ENCODE measurements around the gene KCNIP3.

KCNIP3 gene

GRCh38 chr2:95272781-95273180 is 24.4 kb upstream of the KCNIP3 start:
- intact Hi-C loops (cut with DNase I) = no loop called here

DNA sequence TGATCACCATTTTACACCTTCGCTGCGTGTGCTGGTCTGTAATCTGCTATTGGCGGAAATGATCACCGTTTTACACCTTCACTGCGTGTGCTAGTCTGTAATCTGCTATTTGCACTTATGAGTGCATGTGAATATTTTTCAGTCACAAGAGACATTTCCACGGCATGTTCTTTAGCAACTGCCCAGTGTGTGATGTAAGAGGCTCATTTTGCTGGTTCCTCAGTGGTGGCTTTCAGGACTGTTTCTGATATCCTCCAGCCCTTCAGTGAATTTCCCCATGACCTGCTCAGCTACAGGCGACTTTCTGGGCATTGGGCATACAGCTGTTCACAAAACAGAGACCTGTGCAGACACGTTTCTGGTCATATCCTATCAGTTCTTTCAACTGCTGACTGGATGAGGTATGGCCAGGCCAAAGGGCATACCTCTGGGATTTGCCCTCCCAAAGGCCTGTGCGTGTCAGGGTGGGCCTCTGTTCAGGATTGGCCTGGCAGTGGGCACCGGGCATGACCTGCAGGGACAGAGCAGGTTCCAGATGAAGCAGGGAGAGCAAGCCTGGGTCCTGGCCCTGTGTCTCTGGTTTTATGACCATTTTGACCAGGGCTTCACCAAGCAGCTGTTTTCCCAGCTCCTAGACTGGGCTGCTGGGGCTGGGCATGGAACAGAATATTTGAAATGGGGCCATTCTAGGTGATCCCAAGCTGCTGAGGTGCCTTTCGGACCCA is 23.4 kb upstream of the KCNIP3 start:
- intact Hi-C loops (cut with DNase I) = no loop called here
- DNase-seq = peak in 18 of 42 donors; percentile 1 to 31 (median 11)

More at GRCh38 chr2:95272781-95273180, 24.4 kb upstream of the KCNIP3 start:
- peak in 11 of 42 donors; percentile 1 to 22 (median 3) for DNase-seq

GRCh38 chr2:95274291-95275150 is 22.6 kb upstream of the KCNIP3 start, which contains the start of gene PROM2:
TSS of gene PROM2 (plus strand) at chr2:95274449. CDS start at chr2:95274586, 137 bp downstream.
- peak in 19 of 42 donors; percentile 0 to 33 (median 9) for DNase-seq
- intact Hi-C loops (cut with DNase I) = no loop called here

GRCh38 chr2:95275151-95275515 is 22.0 kb upstream of the KCNIP3 start:
- intact Hi-C loops (cut with DNase I) = no loop called here
- DNase-seq = peak in 10 of 42 donors; percentile 1 to 17 (median 4)

- intact Hi-C loops (cut with DNase I) = no loop called here
These were observed 21.4 kb upstream of the KCNIP3 start for GRCh38 chr2:95275601-95276243.

DNA sequence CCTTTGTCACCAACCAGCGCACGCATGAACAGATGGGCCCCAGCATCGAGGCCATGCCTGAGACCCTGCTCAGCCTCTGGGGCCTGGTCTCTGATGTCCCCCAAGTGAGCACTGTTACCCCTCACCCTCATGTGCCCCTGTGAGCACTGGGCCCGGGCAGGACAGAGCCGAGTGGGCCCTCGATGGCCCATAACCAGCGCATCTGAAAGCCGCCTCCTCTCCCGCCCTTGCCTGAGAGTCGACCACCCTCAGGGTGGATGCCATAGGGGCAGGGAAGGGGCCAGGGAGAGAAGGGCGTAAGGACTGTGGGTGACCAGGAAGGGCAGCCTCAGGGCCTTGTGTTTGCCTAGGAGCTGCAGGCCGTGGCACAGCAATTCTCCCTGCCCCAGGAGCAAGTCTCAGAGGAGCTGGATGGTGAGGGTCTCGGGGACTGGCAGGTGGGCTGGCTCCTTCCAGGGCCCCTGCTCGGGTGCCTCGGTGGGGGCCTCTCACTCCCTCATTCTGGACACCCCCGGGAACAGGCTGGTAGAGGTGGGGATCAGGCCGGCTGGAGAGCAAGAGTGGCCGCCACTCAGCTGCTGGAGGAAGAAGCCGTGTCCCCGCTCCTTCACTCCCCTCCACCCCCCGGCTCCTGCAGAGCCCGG is 20.8 kb upstream of the KCNIP3 start:
- peak in 5 of 42 donors; percentile 2 to 39 (median 8) for DNase-seq
- intact Hi-C loops (cut with DNase I) = no loop called here

More at GRCh38 chr2:95275601-95276243, 21.4 kb upstream of the KCNIP3 start:
- DNase-seq = peak in 8 of 42 donors; percentile 2 to 25 (median 14)

DNA sequence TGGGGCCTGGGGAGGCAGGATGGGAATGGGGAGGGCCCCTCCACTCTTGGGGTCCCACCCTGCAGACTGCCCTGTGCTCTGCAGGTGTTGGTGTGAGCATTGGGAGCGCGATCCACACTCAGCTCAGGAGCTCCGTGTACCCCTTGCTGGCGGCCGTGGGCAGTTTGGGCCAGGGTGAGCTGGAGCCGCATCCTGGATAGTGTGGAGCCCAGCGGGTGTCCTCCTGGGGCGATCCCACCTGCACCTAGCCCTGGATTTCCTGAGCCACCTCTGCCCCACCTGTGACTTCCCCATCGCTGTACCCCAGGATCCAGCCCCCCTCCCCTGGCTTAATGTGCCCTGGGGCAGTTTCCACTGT is 20.3 kb upstream of the KCNIP3 start:
- peak in 3 of 42 donors; percentile 1 to 21 (median 9) for DNase-seq
- intact Hi-C loops (cut with DNase I) = no loop called here

DNA sequence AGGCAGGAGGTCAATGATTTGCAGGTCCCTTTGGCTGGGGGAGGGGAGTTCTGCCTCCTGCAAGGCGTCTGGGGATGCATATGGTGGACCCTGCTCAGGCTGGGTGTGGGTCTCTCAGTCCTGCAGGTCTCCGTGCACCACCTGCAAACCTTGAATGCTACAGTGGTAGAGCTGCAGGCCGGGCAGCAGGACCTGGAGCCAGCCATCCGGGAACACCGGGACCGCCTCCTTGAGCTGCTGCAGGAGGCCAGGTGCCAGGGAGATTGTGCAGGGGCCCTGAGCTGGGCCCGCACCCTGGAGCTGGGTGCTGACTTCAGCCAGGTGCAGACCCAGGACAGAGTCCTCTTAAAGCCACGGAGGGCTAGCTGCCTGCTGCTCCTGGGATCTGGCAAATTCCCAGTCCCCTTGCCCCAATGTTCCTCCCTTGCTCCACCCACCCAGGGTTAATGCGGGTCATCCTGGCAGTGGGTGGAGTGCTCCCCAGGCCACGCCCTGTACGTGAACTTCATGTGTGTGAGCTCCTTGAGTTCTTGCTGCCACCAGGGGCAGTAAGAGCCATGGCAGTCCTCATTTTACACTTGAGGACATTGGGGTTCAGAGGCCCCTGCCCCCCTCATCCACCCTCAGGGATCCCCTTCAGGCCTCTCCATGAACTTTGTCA is 19.8 kb upstream of the KCNIP3 start:
- peak in 3 of 42 donors; percentile 1 to 9 (median 8) for DNase-seq

GRCh38 chr2:95278051-95278471 is 19.1 kb upstream of the KCNIP3 start:
- peak in 1 of 42 donors; percentile 2 for DNase-seq
- intact Hi-C loops (cut with DNase I) = no loop called here

More for the DNA sequence above, 19.8 kb upstream of the KCNIP3 start:
- intact Hi-C loops (cut with DNase I) = no loop called here

- no peak for DNase-seq
- intact Hi-C loops (cut with DNase I) = no loop called here
These were observed 18.4 kb upstream of the KCNIP3 start for GRCh38 chr2:95278637-95279225.

- DNase-seq = no peak
- intact Hi-C loops (cut with DNase I) = no loop called here
These were observed 17.6 kb upstream of the KCNIP3 start for GRCh38 chr2:95279435-95280035.

DNA sequence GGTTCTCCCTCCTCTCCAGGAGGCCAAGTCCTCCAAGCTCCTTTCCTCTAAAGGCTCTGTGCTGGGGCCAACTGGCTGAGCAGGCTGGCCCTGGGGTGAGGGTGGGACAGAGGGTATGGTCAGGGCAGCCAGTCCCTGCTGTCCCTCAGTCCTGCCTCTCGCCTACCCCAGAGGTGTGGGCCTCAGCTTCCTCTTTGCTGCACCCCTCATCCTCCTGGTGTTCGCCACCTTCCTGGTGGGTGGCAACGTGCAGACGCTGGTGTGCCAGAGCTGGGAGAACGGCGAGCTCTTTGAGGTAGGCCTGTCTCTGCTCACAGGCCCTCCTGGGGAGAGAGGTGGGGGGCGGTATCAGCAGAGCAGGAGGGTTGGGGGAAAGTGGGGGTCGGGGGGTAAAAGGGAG is 16.1 kb upstream of the KCNIP3 start:
- intact Hi-C loops (cut with DNase I) = no loop called here
- DNase-seq = no peak

DNA sequence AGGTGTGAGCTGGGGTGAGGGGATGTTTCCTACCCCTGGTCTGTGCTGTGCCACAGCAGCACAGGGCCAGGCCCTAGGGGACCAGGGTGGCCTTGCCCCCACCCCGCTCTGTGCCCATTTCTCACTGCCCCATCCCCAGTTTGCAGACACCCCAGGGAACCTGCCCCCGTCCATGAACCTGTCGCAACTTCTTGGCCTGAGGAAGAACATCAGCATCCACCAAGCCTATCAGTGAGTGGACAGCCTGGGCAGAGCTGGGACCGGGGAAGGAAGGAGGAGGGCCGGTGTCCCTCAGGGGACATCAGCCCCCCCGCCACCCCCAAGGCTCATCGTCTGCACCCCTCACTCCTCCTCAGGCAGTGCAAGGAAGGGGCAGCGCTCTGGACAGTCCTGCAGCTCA is 15.4 kb upstream of the KCNIP3 start:
- intact Hi-C loops (cut with DNase I) = no loop called here

DNA sequence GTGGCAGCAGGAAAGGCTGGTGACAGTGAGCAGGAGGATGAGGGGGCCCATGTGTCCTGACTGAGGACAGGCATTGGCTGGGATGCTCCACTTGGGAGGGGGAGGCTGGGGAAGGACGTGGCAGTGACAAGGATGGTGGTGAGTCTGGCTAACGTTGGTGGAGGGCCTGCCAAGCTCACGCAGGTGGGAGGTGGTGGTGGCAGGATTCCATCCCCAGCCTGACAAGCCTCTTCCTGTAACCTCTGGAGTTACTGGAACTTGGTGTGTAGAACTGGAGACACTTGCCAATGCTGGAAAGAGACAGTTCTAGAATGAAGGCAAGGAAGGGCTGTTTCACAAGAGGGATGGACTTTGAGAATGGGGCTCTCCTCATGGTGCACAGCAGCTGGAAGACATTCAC is 14.7 kb upstream of the KCNIP3 start:
- no peak for DNase-seq
- intact Hi-C loops (cut with DNase I) = no loop called here

More for the DNA sequence above, 15.4 kb upstream of the KCNIP3 start:
- DNase-seq = no peak

- intact Hi-C loops (cut with DNase I) = no loop called here
- no peak for DNase-seq
These were observed 13.6 kb upstream of the KCNIP3 start for GRCh38 chr2:95283562-95283961.

DNA sequence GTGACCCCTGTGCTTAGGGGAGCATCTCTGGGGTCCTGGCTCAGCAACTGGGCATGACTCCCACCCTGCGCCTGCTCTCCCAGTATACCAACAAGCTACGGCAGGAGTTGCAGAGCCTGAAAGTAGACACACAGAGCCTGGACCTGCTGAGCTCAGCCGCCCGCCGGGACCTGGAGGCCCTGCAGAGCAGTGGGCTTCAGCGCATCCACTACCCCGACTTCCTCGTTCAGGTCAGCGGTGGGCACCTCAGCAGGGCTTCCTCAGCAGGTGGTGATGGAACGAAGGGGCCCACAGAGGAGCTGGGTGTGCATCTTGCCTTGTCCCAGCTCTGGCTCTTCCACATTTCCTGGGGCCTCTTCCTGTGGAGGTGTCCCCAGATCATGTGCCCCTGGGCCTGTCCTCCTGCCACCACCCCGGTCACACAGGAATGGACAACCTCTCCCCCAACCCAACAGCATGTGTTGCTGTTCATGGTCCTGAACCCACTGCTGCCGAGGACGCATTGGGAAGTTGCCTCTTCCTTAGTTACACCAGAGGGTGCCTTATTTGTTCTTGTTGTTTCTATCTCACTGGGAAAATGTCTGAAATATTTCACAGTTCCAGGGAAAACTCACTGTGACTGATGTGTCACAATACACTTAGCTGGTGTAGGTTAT is 12.1 kb upstream of the KCNIP3 start:
- no peak for DNase-seq
- intact Hi-C loops (cut with DNase I) = no loop called here

DNA sequence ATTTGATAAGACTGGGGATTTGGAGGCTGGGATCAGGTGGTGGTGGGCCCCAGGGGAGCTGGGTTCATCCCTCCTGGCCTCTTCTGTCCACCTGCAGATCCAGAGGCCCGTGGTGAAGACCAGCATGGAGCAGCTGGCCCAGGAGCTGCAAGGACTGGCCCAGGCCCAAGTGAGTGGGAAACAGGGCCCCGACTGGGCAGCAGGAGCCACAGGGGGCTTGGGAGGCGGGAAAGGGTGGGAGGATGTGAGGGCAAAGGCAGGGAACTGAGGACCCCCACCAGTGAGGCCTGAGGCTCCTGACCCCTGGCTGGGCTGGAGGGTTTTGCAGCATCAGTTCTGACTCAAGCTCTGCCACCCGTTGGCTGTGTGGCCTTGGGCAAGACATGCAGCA is 11.6 kb upstream of the KCNIP3 start:
- DNase-seq = no peak
- intact Hi-C loops (cut with DNase I) = no loop called here
